IPS DF 6.9 (cell line): Measurements from ENCODE around the gene TRIM38.

ENCODE experiments used
- DNase-seq: peaks from one replicate; pipeline ENCODE4 v3.0.0-alpha.2; 2013; ENCODE audit warnings: low read depth, low spot score
- H3K27ac ChIP-seq: one replicate; pipeline ENCODE4 v1.5.1; 2013; ENCODE audit warnings: low read length, control low read depth
- H3K27me3 ChIP-seq: 2 replicates; pipeline ENCODE4 v1.6.1; 2013; ENCODE audit warnings: mild to moderate bottlenecking, low read length; ENCODE audit not compliant: control insufficient read depth, insufficient read depth
- H3K36me3 ChIP-seq: 2 replicates; pipeline ENCODE4 v1.6.1; 2013; ENCODE audit warnings: low read length; ENCODE audit not compliant: control insufficient read depth, insufficient read depth
- H3K4me1 ChIP-seq: 2 replicates; pipeline ENCODE4 v1.6.1; 2013; ENCODE audit warnings: low read length; ENCODE audit not compliant: control insufficient read depth, insufficient read depth
- H3K4me3 ChIP-seq: 2 replicates; pipeline ENCODE4 v1.5.1; 2013; ENCODE audit warnings: mild to moderate bottlenecking, low read length
- H3K9me3 ChIP-seq: 2 replicates; pipeline ENCODE4 v1.6.1; 2013; ENCODE audit warnings: low read length, inconsistent platforms; ENCODE audit not compliant: control insufficient read depth, insufficient read depth
- WGBS: extraction: QIAGEN DNeasy Blood & Tissue Kit; methylation state at CpG from one replicate; pipeline ENCODE4 v1.1.7; 2013; ENCODE audit warnings: mixed read lengths, missing lambda C conversion rate; ENCODE audit not compliant: insufficient read length, insufficient coverage; 5-methylcytosine and 5-hydroxymethylcytosine counted together

TRIM38 gene

GRCh38 chr6:25971187-25971821 is 8.7 kb downstream of the TRIM38 start:
- Histone ChIP-seq H3K36me3 (no peaks in the 10 kb centered on the region), H3K4me3 (no peak overlapping the region), H3K27me3 (no peaks in the 10 kb centered on the region), H3K27ac (no peak overlapping the region), H3K9me3 (no peaks in the 10 kb centered on the region), H3K4me1 (peaks cover 4% of the 10 kb centered on the region; the same call in 1 of the 2 replicates)
- no CpG with 5 or more reads among the region's 1 CpG for WGBS
- no peak for DNase-seq

GRCh38 chr6:25972128-25972527 is 9.5 kb downstream of the TRIM38 start:
- no peak for DNase-seq
- Histone ChIP-seq H3K27ac (no peak overlapping the region), H3K4me3 (no peak overlapping the region), H3K4me1 (no peaks in the 10 kb centered on the region), H3K9me3 (no peaks in the 10 kb centered on the region), H3K36me3 (no peaks in the 10 kb centered on the region), H3K27me3 (no peaks in the 10 kb centered on the region)
- no CpG with 5 or more reads among the region's 1 CpG for WGBS

GRCh38 chr6:25972902-25973301 is 10.3 kb downstream of the TRIM38 start:
- WGBS, result no CpG with 5 or more reads among the region's 5 CpGs
- no peaks in the 10 kb centered on the region for H3K27me3 ChIP-seq
- no peak overlapping the region for H3K27ac ChIP-seq
- DNase-seq, result no peak
- no peaks in the 10 kb centered on the region for H3K4me1 ChIP-seq
- H3K36me3 ChIP-seq, result no peaks in the 10 kb centered on the region
- no peaks in the 10 kb centered on the region for H3K9me3 ChIP-seq
- no peak overlapping the region for H3K4me3 ChIP-seq

- DNase-seq, result no peak
- Histone ChIP-seq H3K36me3 (no peaks in the 10 kb centered on the region), H3K4me3 (no peak overlapping the region), H3K27ac (no peak overlapping the region), H3K9me3 (no peaks in the 10 kb centered on the region), H3K4me1 (no peaks in the 10 kb centered on the region), H3K27me3 (no peaks in the 10 kb centered on the region)
- no CpG with 5 or more reads among the region's 2 CpGs for WGBS
These were observed 11.4 kb downstream of the TRIM38 start for GRCh38 chr6:25973923-25974555.

GRCh38 chr6:25975923-25976560 is 13.4 kb downstream of the TRIM38 start:
- Histone ChIP-seq H3K4me1 (no peaks in the 10 kb centered on the region), H3K36me3 (no peaks in the 10 kb centered on the region), H3K4me3 (no peak overlapping the region), H3K9me3 (no peaks in the 10 kb centered on the region), H3K27me3 (no peaks in the 10 kb centered on the region), H3K27ac (no peak overlapping the region)
- WGBS, result no CpG with 5 or more reads among the region's 5 CpGs
- DNase-seq, result no peak

GRCh38 chr6:25980935-25981334 is 18.3 kb downstream of the TRIM38 start:
- no peak overlapping the region for H3K4me3 ChIP-seq
- H3K4me1 ChIP-seq, result no peaks in the 10 kb centered on the region
- no peaks in the 10 kb centered on the region for H3K36me3 ChIP-seq
- H3K9me3 ChIP-seq, result no peaks in the 10 kb centered on the region
- no CpG with 5 or more reads among the region's 2 CpGs for WGBS
- H3K27ac ChIP-seq, result no peak overlapping the region
- H3K27me3 ChIP-seq, result no peaks in the 10 kb centered on the region
- DNase-seq, result no peak

GRCh38 chr6:25981568-25982263 is 19.1 kb downstream of the TRIM38 start:
- Histone ChIP-seq H3K9me3 (no peaks in the 10 kb centered on the region), H3K27me3 (no peaks in the 10 kb centered on the region), H3K4me3 (no peak overlapping the region), H3K4me1 (no peaks in the 10 kb centered on the region), H3K36me3 (no peaks in the 10 kb centered on the region), H3K27ac (no peak overlapping the region)
- no CpG with 5 or more reads among the region's 5 CpGs for WGBS
- DNase-seq, result no peak

GRCh38 chr6:25984265-25984664 is 21.7 kb downstream of the TRIM38 start:
- WGBS, result no CpG with 5 or more reads among the region's 2 CpGs
- no peak overlapping the region for H3K4me3 ChIP-seq
- no peak for DNase-seq
- no peaks in the 10 kb centered on the region for H3K9me3 ChIP-seq
- H3K27me3 ChIP-seq, result no peaks in the 10 kb centered on the region
- no peak overlapping the region for H3K27ac ChIP-seq
- H3K4me1 ChIP-seq, result peaks cover 2% of the 10 kb centered on the region; the same call in 1 of the 2 replicates
- H3K36me3 ChIP-seq, result no peaks in the 10 kb centered on the region

- Histone ChIP-seq H3K27ac (no peak overlapping the region), H3K27me3 (no peaks in the 10 kb centered on the region), H3K9me3 (no peaks in the 10 kb centered on the region), H3K36me3 (no peaks in the 10 kb centered on the region), H3K4me3 (no peak overlapping the region), H3K4me1 (peaks cover 2% of the 10 kb centered on the region; the same call in 1 of the 2 replicates)
- no CpG with 5 or more reads among the region's 9 CpGs for WGBS
- DNase-seq, result no peak
These were observed 25.2 kb downstream of the TRIM38 start for GRCh38 chr6:25987845-25988244.

- no CpG with 5 or more reads among the region's 2 CpGs for WGBS
- Histone ChIP-seq H3K4me1 (peaks cover 3% of the 10 kb centered on the region; the same call in 1 of the 2 replicates), H3K27me3 (no peaks in the 10 kb centered on the region), H3K27ac (no peak overlapping the region), H3K36me3 (no peaks in the 10 kb centered on the region), H3K4me3 (no peak overlapping the region), H3K9me3 (no peaks in the 10 kb centered on the region)
- DNase-seq, result no peak
These were observed 27.7 kb downstream of the TRIM38 start for GRCh38 chr6:25990172-25990873.
